Mammary epithelial cell (primary cell): ENCODE measurements around the gene DAPK3.

Source experiments
- EZH2 ChIP-seq: IDR thresholded peaks from 2 replicates; pipeline ENCODE4 v1.6.1; 2012; ENCODE audit warnings: low read length, inconsistent platforms, borderline replicate concordance
- TF ChIP-seq, protein P1 (sequence below), 2 donors: IDR thresholded peaks in 1 of 2; conservative IDR thresholded peaks in 1 of 2; 2 replicates each; pipeline ENCODE4 v1.5.1; 2011 to 2012; ENCODE audit warnings: inconsistent platforms in 2 of 2, low read length in 2 of 2, mild to moderate bottlenecking in 2 of 2, control low read depth in 1 of 2, low read depth in 1 of 2; ENCODE audit not compliant: insufficient read depth in 1 of 2; ENCODE audit errors: extremely low read depth in 1 of 2

DNA sequence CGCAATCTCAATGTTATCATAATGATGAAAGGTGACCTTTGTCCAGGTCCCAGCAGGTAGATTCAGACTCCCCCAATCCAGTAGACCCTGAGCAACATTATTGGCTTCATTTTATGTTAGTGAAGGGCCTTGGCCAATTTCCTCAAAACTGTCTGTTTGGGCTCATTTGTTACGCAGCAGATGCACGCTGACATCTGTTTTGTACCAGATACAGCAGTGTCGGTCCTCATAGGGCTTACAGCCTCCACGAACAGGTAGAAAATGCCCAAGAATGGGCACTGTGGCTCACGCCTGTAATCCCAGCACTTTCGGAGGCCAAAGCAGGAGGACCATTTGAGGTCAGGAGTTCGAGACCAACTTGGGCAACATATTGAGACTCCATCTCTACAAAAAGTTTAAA, 51.1 kb downstream of the DAPK3 start:
- TF ChIP-seq, protein P1, sequence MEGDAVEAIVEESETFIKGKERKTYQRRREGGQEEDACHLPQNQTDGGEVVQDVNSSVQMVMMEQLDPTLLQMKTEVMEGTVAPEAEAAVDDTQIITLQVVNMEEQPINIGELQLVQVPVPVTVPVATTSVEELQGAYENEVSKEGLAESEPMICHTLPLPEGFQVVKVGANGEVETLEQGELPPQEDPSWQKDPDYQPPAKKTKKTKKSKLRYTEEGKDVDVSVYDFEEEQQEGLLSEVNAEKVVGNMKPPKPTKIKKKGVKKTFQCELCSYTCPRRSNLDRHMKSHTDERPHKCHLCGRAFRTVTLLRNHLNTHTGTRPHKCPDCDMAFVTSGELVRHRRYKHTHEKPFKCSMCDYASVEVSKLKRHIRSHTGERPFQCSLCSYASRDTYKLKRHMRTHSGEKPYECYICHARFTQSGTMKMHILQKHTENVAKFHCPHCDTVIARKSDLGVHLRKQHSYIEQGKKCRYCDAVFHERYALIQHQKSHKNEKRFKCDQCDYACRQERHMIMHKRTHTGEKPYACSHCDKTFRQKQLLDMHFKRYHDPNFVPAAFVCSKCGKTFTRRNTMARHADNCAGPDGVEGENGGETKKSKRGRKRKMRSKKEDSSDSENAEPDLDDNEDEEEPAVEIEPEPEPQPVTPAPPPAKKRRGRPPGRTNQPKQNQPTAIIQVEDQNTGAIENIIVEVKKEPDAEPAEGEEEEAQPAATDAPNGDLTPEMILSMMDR (conservative IDR thresholded peaks at IDR 0.05 in 1 of 2, IDR thresholded peaks at IDR 0.05 in 1 of 2; ENCODE audit: extremely low read depth in 1 of 2, insufficient read depth in 1 of 2, low read depth in 1 of 2, low read length in 2 of 2), result no peak
- TF ChIP-seq EZH2, result no peak
